Measurements from ENCODE around the gene SLC6A1. TPM values are rescaled to one million over a fixed set of nuclear protein-coding genes. Genes with fewer than 3 reads are reported as not detected.

Gene SLC6A1
- 7.5 TPM for total RNA-seq (ENCODE audit: unreplicated experiment)
- long read RNA-seq = 0 reads

- H3K36me3 Mint-ChIP-seq (ENCODE audit: low read depth, unreplicated experiment) = peaks cover 4% of the 10 kb centered on the region
- peak within 1 kb of the TSS; percentile 82 for H3K27ac Mint-ChIP-seq (ENCODE audit: unreplicated experiment)
- peak within 1 kb of the TSS; percentile 97 for H3K4me3 Mint-ChIP-seq (ENCODE audit: unreplicated experiment)
- no peaks in the 10 kb centered on the region for H3K9me3 Mint-ChIP-seq (ENCODE audit: unreplicated experiment)
- peak; percentile 51 for DNase-seq (ENCODE audit: low spot score)
- peaks cover 11% of the 10 kb centered on the region for H3K4me1 Mint-ChIP-seq (ENCODE audit: unreplicated experiment)
- no peak for TF ChIP-seq CTCF (IDR thresholded peaks at IDR 0.05; ENCODE audit: unreplicated experiment)
- H3K27me3 Mint-ChIP-seq (ENCODE audit: unreplicated experiment) = peaks cover 16% of the 10 kb centered on the region
Measured at GRCh38 chr3:10992017-10992942, at the start of gene SLC6A1. Gene SLC6A1, plus strand, starts transcription at chr3:10992748. Its CDS starts 24,464 bp downstream, at chr3:11017212.

- no peak overlapping the region for H3K27ac Mint-ChIP-seq (ENCODE audit: unreplicated experiment)
- no peaks in the 10 kb centered on the region for H3K4me1 Mint-ChIP-seq (ENCODE audit: unreplicated experiment)
- H3K36me3 Mint-ChIP-seq (ENCODE audit: low read depth, unreplicated experiment) = no peaks in the 10 kb centered on the region
- H3K9me3 Mint-ChIP-seq (ENCODE audit: unreplicated experiment) = no peaks in the 10 kb centered on the region
- no peak for TF ChIP-seq CTCF (IDR thresholded peaks at IDR 0.05; ENCODE audit: unreplicated experiment)
- DNase-seq (ENCODE audit: low spot score) = no peak
- H3K4me3 Mint-ChIP-seq (ENCODE audit: unreplicated experiment) = no peak overlapping the region
- peaks cover 5% of the 10 kb centered on the region for H3K27me3 Mint-ChIP-seq (ENCODE audit: unreplicated experiment)
Measured at GRCh38 chr3:10944866-10945265, 47.7 kb upstream of the SLC6A1 start.

- Mint-ChIP-seq H3K9me3 (ENCODE audit: unreplicated experiment) (no peaks in the 10 kb centered on the region), H3K4me3 (ENCODE audit: unreplicated experiment) (no peak overlapping the region), H3K36me3 (ENCODE audit: low read depth, unreplicated experiment) (no peaks in the 10 kb centered on the region), H3K4me1 (ENCODE audit: unreplicated experiment) (no peaks in the 10 kb centered on the region), H3K27me3 (ENCODE audit: unreplicated experiment) (peaks cover 5% of the 10 kb centered on the region), H3K27ac (ENCODE audit: unreplicated experiment) (no peak overlapping the region)
- peak; percentile 92 for TF ChIP-seq CTCF (IDR thresholded peaks at IDR 0.05; ENCODE audit: unreplicated experiment)
- DNase-seq (ENCODE audit: low spot score) = peak; percentile 85
Measured at GRCh38 chr3:10945683-10946287, 46.8 kb upstream of the SLC6A1 start.

GRCh38 chr3:10946526-10946925, 46.0 kb upstream of the SLC6A1 start:
- no peak overlapping the region for H3K27ac Mint-ChIP-seq (ENCODE audit: unreplicated experiment)
- H3K27me3 Mint-ChIP-seq (ENCODE audit: unreplicated experiment) = peaks cover 8% of the 10 kb centered on the region
- H3K4me1 Mint-ChIP-seq (ENCODE audit: unreplicated experiment) = no peaks in the 10 kb centered on the region
- no peak overlapping the region for H3K4me3 Mint-ChIP-seq (ENCODE audit: unreplicated experiment)
- H3K9me3 Mint-ChIP-seq (ENCODE audit: unreplicated experiment) = no peaks in the 10 kb centered on the region
- TF ChIP-seq CTCF (IDR thresholded peaks at IDR 0.05; ENCODE audit: unreplicated experiment) = no peak
- H3K36me3 Mint-ChIP-seq (ENCODE audit: low read depth, unreplicated experiment) = no peaks in the 10 kb centered on the region
- DNase-seq (ENCODE audit: low spot score) = no peak

- Mint-ChIP-seq H3K9me3 (ENCODE audit: unreplicated experiment) (no peaks in the 10 kb centered on the region), H3K27ac (ENCODE audit: unreplicated experiment) (no peak overlapping the region), H3K36me3 (ENCODE audit: low read depth, unreplicated experiment) (no peaks in the 10 kb centered on the region), H3K27me3 (ENCODE audit: unreplicated experiment) (peaks cover 8% of the 10 kb centered on the region), H3K4me3 (ENCODE audit: unreplicated experiment) (no peak overlapping the region), H3K4me1 (ENCODE audit: unreplicated experiment) (no peaks in the 10 kb centered on the region)
- no peak for DNase-seq (ENCODE audit: low spot score)
- TF ChIP-seq CTCF (IDR thresholded peaks at IDR 0.05; ENCODE audit: unreplicated experiment) = no peak
Measured at GRCh38 chr3:10948326-10948725, 44.2 kb upstream of the SLC6A1 start.
